WTC11 (cell line): ENCODE results near the gene HLCS. TPM values are rescaled to one million over a fixed set of nuclear protein-coding genes. Genes with fewer than 3 reads are reported as not detected.

Experiments used
- ATAC-seq: fragments of 200-7000 bp; cut with Tn5 transposase; 2 replicates; pipeline ENCODE4 v1.10.0; 2021; ENCODE audit warnings: mild to moderate bottlenecking, moderate library complexity
- CTCF ChIA-PET: fragments of 300-600 bp; sonication (Branson Sonifier 250); formaldehyde crosslinking; loops from one replicate; lab custom pipeline; 2021; ENCODE audit warnings: antibody characterized with exemption; lab: Charles Lee
- POLR2A ChIA-PET: fragments of 350-600 bp; sonication (Branson Sonifier 250); formaldehyde crosslinking; loops from one replicate; lab custom pipeline; 2021; ENCODE audit warnings: antibody characterized with exemption; lab: Charles Lee
- DNase-seq: peaks from one replicate; pipeline ENCODE4 v3.0.0; 2021; ENCODE audit warnings: low spot score
- H3K27ac Mint-ChIP-seq: 2 replicates; pipeline ENCODE4 v1.8.0; 2021; ENCODE audit warnings: mixed read lengths
- H3K27me3 Mint-ChIP-seq: 2 replicates; pipeline ENCODE4 v1.8.0; 2021; ENCODE audit warnings: low read depth, mild to moderate bottlenecking, moderate library complexity, mixed read lengths
- H3K36me3 Mint-ChIP-seq: 2 replicates; pipeline ENCODE4 v1.8.0; 2021; ENCODE audit warnings: mixed read lengths
- H3K4me1 Mint-ChIP-seq: 2 replicates; pipeline ENCODE4 v1.8.0; 2022; ENCODE audit warnings: mixed read lengths
- H3K4me3 Mint-ChIP-seq: 2 replicates; pipeline ENCODE4 v1.8.0; 2021; ENCODE audit warnings: mild to moderate bottlenecking, moderate library complexity, mixed read lengths
- H3K9me3 Mint-ChIP-seq: 2 replicates; pipeline ENCODE4 v1.8.0; 2021; ENCODE audit warnings: mixed read lengths
- ATF1 ChIP-seq: sonication (generic); formaldehyde crosslinking; IDR thresholded peaks from 2 replicates; pipeline ENCODE4 v1.8.1; 2023; ENCODE audit warnings: mild to moderate bottlenecking, moderate library complexity, missing genetic modification reagents
- ESRRA ChIP-seq: sonication (generic); formaldehyde crosslinking; IDR thresholded peaks from 2 replicates; pipeline ENCODE4 v1.8.1; 2022; ENCODE audit warnings: mild to moderate bottlenecking, missing genetic modification reagents, borderline replicate concordance
- GABPB1 ChIP-seq: sonication (generic); formaldehyde crosslinking; IDR thresholded peaks from 2 replicates; pipeline ENCODE4 v1.8.1; 2023; ENCODE audit warnings: mild to moderate bottlenecking, missing genetic modification reagents
- IRF2 ChIP-seq: sonication (generic); formaldehyde crosslinking; IDR thresholded peaks from 2 replicates; pipeline ENCODE4 v1.8.0; 2022; ENCODE audit warnings: low read depth, missing genetic modification reagents, borderline replicate concordance
- MYBL2 ChIP-seq: sonication (generic); formaldehyde crosslinking; IDR thresholded peaks from 2 replicates; pipeline ENCODE4 v1.8.1; 2023; ENCODE audit warnings: mild to moderate bottlenecking, moderate library complexity, missing genetic modification reagents
- PRRX2 ChIP-seq: fragments of 250-450 bp; sonication (Bioruptor Pico); IDR thresholded peaks from 2 replicates; pipeline ENCODE4 v1.8.0; 2021; ENCODE audit warnings: mild to moderate bottlenecking
- SP1 ChIP-seq: sonication (generic); formaldehyde crosslinking; conservative IDR thresholded peaks from 2 replicates; pipeline ENCODE4 v1.8.1; 2022; ENCODE audit warnings: missing genetic modification reagents
- TCF7 ChIP-seq: sonication (generic); formaldehyde crosslinking; IDR thresholded peaks from 2 replicates; pipeline ENCODE4 v1.8.0; 2022; ENCODE audit warnings: mild to moderate bottlenecking, low read depth, missing genetic modification reagents, moderate library complexity
- ZNF263 ChIP-seq: sonication (generic); formaldehyde crosslinking; IDR thresholded peaks from 2 replicates; pipeline ENCODE4 v1.8.1; 2022; ENCODE audit warnings: low read depth, mild to moderate bottlenecking, moderate library complexity, missing genetic modification reagents
- ZNF423 ChIP-seq: fragments of 250-450 bp; sonication (Bioruptor Pico); IDR thresholded peaks from 2 replicates; pipeline ENCODE4 v2.1.2; 2022; ENCODE audit warnings: mild to moderate bottlenecking, moderate library complexity
- total RNA-seq: library from RNA; stranded (reverse); gene quantifications from 3 replicates; pipeline ENCODE4 v1.2.3, GENCODE V29; 2021
- TF ChIP-seq, protein P1 (sequence below): fragments of 250-450 bp; sonication (Bioruptor Pico); IDR thresholded peaks from 2 replicates; pipeline ENCODE4 v1.9.0; 2021; ENCODE audit warnings: mild to moderate bottlenecking
- TF ChIP-seq, protein P2 (sequence below): sonication (generic); formaldehyde crosslinking; IDR thresholded peaks from 2 replicates; pipeline ENCODE4 v1.8.0; 2022; ENCODE audit warnings: mild to moderate bottlenecking, missing genetic modification reagents
- TF ChIP-seq, protein P3 (sequence below): sonication (generic); formaldehyde crosslinking; IDR thresholded peaks from 2 replicates; pipeline ENCODE4 v1.8.0; 2023; ENCODE audit warnings: missing genetic modification reagents
- TF ChIP-seq, protein P4 (sequence below): sonication (generic); formaldehyde crosslinking; IDR thresholded peaks from 2 replicates; pipeline ENCODE4 v1.8.1; 2022; ENCODE audit warnings: mild to moderate bottlenecking, moderate library complexity, missing genetic modification reagents
- TF ChIP-seq, protein P5 (sequence below): fragments of 250-450 bp; sonication (Bioruptor Pico); IDR thresholded peaks from 2 replicates; pipeline ENCODE4 v1.8.0; 2021; ENCODE audit warnings: mild to moderate bottlenecking
- TF ChIP-seq, protein P6 (sequence below): fragments of 250-450 bp; sonication (Bioruptor Pico); conservative IDR thresholded peaks from 2 replicates; pipeline ENCODE4 v1.9.0; 2021; ENCODE audit warnings: mild to moderate bottlenecking

The HLCS gene
- total RNA-seq, 1 experiment from 2014 or later = 9.3 TPM

DNA sequence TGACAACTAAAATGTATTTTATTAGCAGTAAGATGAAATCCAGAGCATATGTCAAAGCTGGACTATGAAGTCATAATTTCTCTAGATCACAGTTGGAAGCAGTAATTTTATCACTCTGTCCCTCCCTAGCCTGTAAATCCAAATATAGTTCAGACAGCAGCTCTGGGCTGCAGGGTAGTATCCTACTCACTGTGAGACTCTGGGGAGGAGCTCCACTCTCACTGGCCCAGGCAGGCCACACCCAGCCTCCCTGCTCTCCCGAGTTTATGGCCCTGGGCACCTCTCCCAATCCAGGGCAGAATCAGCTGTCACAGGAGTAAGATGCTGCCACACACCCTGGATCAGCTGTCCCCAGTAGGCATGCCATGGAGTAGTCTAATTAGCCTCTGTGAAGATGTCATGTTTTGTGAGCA lies 131.1 kb downstream of the HLCS start (continued):
- TF ChIP-seq, protein P1, sequence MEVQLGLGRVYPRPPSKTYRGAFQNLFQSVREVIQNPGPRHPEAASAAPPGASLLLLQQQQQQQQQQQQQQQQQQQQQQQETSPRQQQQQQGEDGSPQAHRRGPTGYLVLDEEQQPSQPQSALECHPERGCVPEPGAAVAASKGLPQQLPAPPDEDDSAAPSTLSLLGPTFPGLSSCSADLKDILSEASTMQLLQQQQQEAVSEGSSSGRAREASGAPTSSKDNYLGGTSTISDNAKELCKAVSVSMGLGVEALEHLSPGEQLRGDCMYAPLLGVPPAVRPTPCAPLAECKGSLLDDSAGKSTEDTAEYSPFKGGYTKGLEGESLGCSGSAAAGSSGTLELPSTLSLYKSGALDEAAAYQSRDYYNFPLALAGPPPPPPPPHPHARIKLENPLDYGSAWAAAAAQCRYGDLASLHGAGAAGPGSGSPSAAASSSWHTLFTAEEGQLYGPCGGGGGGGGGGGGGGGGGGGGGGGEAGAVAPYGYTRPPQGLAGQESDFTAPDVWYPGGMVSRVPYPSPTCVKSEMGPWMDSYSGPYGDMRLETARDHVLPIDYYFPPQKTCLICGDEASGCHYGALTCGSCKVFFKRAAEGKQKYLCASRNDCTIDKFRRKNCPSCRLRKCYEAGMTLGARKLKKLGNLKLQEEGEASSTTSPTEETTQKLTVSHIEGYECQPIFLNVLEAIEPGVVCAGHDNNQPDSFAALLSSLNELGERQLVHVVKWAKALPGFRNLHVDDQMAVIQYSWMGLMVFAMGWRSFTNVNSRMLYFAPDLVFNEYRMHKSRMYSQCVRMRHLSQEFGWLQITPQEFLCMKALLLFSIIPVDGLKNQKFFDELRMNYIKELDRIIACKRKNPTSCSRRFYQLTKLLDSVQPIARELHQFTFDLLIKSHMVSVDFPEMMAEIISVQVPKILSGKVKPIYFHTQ (CRISPR knock-in tag) = no peak
- TF ChIP-seq SP1 (CRISPR knock-in tag) (no peak), TCF7 (CRISPR knock-in tag) (no peak)
- TF ChIP-seq, protein P2, sequence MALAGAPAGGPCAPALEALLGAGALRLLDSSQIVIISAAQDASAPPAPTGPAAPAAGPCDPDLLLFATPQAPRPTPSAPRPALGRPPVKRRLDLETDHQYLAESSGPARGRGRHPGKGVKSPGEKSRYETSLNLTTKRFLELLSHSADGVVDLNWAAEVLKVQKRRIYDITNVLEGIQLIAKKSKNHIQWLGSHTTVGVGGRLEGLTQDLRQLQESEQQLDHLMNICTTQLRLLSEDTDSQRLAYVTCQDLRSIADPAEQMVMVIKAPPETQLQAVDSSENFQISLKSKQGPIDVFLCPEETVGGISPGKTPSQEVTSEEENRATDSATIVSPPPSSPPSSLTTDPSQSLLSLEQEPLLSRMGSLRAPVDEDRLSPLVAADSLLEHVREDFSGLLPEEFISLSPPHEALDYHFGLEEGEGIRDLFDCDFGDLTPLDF (CRISPR knock-in tag) = no peak

DNA sequence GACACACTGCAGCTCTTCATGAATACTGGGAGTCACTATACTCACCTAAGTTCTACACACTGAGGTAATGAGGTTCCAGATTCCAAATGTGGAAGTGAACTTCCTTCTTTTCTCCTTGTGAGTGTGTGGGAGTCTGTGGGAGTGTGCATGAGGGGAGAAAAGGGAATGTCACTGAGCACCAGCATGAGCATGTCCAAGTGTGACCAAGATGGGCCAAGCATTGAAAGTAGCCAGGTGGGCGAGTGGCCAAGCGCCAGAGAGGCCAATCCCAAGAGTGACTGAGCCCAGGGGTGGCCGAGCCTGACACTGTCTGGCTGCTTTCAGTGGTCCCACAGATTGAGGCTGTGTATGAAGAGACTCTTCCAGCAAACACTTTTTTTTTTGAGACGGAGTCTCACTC lies 132.3 kb downstream of the HLCS start:
- no peaks in the 10 kb centered on the region for H3K4me1 Mint-ChIP-seq
- H3K36me3 Mint-ChIP-seq = no peaks in the 10 kb centered on the region
- H3K4me3 Mint-ChIP-seq = no peak overlapping the region
- no peak for TF ChIP-seq IRF2 (CRISPR knock-in tag)
- ChIA-PET POLR2A (no interaction called here), CTCF (interaction anchor here (1.0 kb wide), 1 partner anchor 20 kb away, joined by 4 read pairs; no protein-coding TSS in a partner anchor)
- H3K9me3 Mint-ChIP-seq = no peaks in the 10 kb centered on the region
- ATAC-seq (no peak), DNase-seq (no peak)
- no peak overlapping the region for H3K27ac Mint-ChIP-seq
- H3K27me3 Mint-ChIP-seq = no peaks in the 10 kb centered on the region

DNA sequence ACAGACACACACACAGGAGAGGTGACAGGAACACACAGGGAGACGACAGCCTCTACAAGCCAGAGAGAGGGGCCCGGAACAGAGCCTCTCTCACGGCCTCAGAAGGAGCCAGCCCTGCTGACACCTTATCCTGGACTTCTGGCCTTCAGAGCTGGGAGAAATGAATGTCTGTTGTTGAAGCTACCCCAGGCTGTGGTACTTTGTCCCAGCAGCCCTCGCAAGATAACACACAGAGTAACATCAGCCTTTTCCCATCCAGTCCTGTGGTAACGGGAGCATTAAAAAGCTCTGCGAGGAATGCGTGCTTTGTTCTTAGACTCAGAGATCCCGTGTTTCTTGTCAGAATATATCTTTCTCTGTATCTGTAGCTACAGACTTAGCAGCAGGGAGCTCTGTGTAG lies 136.4 kb downstream of the HLCS start:
- no peak for ATAC-seq
- ChIA-PET POLR2A (no interaction called here), CTCF (interaction anchor here (0.5 to 1.5 kb wide), 4 partner anchors 24 to 199 kb away, joined by 3 to 7 read pairs (median 4); no protein-coding TSS in a partner anchor)
- Mint-ChIP-seq H3K9me3 (no peaks in the 10 kb centered on the region), H3K4me1 (no peaks in the 10 kb centered on the region), H3K4me3 (no peak overlapping the region), H3K36me3 (no peaks in the 10 kb centered on the region), H3K27ac (no peak overlapping the region), H3K27me3 (no peaks in the 10 kb centered on the region)
- DNase-seq = no peak
- TF ChIP-seq ZNF263 (CRISPR knock-in tag) = no peak
- TF ChIP-seq ATF1 (CRISPR knock-in tag) = no peak
- TF ChIP-seq MYBL2 = no peak
- TF ChIP-seq, protein P3, sequence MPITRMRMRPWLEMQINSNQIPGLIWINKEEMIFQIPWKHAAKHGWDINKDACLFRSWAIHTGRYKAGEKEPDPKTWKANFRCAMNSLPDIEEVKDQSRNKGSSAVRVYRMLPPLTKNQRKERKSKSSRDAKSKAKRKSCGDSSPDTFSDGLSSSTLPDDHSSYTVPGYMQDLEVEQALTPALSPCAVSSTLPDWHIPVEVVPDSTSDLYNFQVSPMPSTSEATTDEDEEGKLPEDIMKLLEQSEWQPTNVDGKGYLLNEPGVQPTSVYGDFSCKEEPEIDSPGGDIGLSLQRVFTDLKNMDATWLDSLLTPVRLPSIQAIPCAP = no peak
- TF ChIP-seq PRRX2 = no peak
- TF ChIP-seq, protein P4, sequence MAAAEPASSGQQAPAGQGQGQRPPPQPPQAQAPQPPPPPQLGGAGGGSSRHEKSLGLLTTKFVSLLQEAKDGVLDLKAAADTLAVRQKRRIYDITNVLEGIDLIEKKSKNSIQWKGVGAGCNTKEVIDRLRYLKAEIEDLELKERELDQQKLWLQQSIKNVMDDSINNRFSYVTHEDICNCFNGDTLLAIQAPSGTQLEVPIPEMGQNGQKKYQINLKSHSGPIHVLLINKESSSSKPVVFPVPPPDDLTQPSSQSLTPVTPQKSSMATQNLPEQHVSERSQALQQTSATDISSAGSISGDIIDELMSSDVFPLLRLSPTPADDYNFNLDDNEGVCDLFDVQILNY (CRISPR knock-in tag) = no peak
- TF ChIP-seq, protein P5, sequence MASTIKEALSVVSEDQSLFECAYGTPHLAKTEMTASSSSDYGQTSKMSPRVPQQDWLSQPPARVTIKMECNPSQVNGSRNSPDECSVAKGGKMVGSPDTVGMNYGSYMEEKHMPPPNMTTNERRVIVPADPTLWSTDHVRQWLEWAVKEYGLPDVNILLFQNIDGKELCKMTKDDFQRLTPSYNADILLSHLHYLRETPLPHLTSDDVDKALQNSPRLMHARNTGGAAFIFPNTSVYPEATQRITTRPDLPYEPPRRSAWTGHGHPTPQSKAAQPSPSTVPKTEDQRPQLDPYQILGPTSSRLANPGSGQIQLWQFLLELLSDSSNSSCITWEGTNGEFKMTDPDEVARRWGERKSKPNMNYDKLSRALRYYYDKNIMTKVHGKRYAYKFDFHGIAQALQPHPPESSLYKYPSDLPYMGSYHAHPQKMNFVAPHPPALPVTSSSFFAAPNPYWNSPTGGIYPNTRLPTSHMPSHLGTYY = no peak
- no peak for TF ChIP-seq ZNF423 (CRISPR knock-in tag)
- TF ChIP-seq GABPB1 (CRISPR knock-in tag) = no peak
- TF ChIP-seq, protein P6, sequence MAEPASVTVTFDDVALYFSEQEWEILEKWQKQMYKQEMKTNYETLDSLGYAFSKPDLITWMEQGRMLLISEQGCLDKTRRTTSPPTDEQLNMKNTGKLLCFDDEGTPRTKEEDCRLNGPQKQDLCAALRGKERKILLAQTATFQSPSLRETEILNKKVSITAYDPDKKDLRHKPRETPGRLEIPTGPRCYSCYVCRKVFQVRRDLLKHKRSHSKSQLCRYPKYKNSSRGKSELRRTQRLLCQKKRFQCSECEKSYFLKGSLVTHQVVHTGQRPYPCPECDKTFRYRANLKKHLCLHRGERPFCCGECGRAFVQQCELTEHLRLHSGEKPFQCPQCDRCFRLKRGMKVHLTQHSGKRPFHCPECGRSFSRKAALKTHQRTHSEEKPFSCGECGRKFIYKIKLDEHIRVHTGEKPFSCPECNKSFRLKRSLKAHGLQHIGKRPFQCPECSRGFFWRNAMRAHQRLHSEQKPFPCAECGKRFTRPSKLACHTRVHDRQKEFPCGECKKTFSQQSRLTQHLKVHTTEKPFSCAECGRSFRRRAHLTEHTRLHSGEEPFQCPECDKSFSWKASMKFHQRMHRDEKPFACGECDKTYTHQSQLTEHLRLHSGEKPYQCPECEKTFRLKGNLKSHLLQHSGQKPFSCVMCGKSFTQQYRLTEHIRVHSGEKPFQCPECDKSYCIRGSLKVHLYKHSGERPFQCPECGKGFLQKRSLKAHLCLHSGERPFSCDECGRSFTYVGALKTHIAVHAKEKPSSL (CRISPR knock-in tag) = no peak
- TF ChIP-seq ESRRA (CRISPR knock-in tag) = no peak
